ENCODE measurements around the gene GTF2F1.

GTF2F1 gene

GRCh38 chr19:6376512-6377190 is 16.3 kb downstream of the GTF2F1 start:
- H3K9ac ChIP-seq (ENCODE audit: low read length), result no peak overlapping the region
- H3K4me3 ChIP-seq (ENCODE audit: low read depth in 1 of 2, low read length in 2 of 2), result no peak overlapping the region
- peaks cover 23% of the 10 kb centered on the region for H3K36me3 ChIP-seq (ENCODE audit: insufficient read depth, low read length)
- no peak overlapping the region for H3K27ac ChIP-seq (ENCODE audit: low read depth, low read length)
- no peaks in the 10 kb centered on the region for H3K27me3 ChIP-seq (ENCODE audit: control insufficient read depth in 1 of 2, insufficient read depth in 2 of 2, low read length in 2 of 2)
- no peaks in the 10 kb centered on the region for H3K9me3 ChIP-seq (ENCODE audit: low read length)
- peaks cover 8% of the 10 kb centered on the region for H3K4me1 ChIP-seq (ENCODE audit: insufficient read depth, low read length)

- Histone ChIP-seq H3K36me3 (ENCODE audit: insufficient read depth, low read length) (peaks cover 12% of the 10 kb centered on the region), H3K9me3 (ENCODE audit: low read length) (no peaks in the 10 kb centered on the region), H3K9ac (ENCODE audit: low read length) (no peak within 1 kb of the TSS), H3K4me1 (ENCODE audit: insufficient read depth, low read length) (peaks cover 8% of the 10 kb centered on the region), H3K4me3 (ENCODE audit: low read depth in 1 of 2, low read length in 2 of 2) (no peak within 1 kb of the TSS), H3K27me3 (ENCODE audit: control insufficient read depth in 1 of 2, insufficient read depth in 2 of 2, low read length in 2 of 2) (no peaks in the 10 kb centered on the region), H3K27ac (ENCODE audit: low read depth, low read length) (no peak within 1 kb of the TSS)
These were observed 17.5 kb downstream of the GTF2F1 start, which contains the start of gene PSPN for GRCh38 chr19:6375411-6376010. Gene PSPN (minus strand): TSS chr19:6375933. CDS start chr19:6375849, 84 bp downstream.

- no peak overlapping the region for H3K9ac ChIP-seq (ENCODE audit: low read length)
- H3K27ac ChIP-seq (ENCODE audit: low read depth, low read length), result no peak overlapping the region
- peaks cover 5% of the 10 kb centered on the region for H3K36me3 ChIP-seq (ENCODE audit: insufficient read depth, low read length)
- no peaks in the 10 kb centered on the region for H3K27me3 ChIP-seq (ENCODE audit: control insufficient read depth in 1 of 2, insufficient read depth in 2 of 2, low read length in 2 of 2)
- H3K9me3 ChIP-seq (ENCODE audit: low read length), result no peaks in the 10 kb centered on the region
- H3K4me1 ChIP-seq (ENCODE audit: insufficient read depth, low read length), result peaks cover 8% of the 10 kb centered on the region
- H3K4me3 ChIP-seq (ENCODE audit: low read depth in 1 of 2, low read length in 2 of 2), result no peak overlapping the region
These were observed 18.1 kb downstream of the GTF2F1 start for GRCh38 chr19:6374711-6375410.

GRCh38 chr19:6374161-6374709 is 18.7 kb downstream of the GTF2F1 start:
- peaks cover 8% of the 10 kb centered on the region for H3K4me1 ChIP-seq (ENCODE audit: insufficient read depth, low read length)
- no peaks in the 10 kb centered on the region for H3K9me3 ChIP-seq (ENCODE audit: low read length)
- peak overlapping the region; percentile 78 for H3K27ac ChIP-seq (ENCODE audit: low read depth, low read length)
- no peak overlapping the region for H3K9ac ChIP-seq (ENCODE audit: low read length)
- no peaks in the 10 kb centered on the region for H3K27me3 ChIP-seq (ENCODE audit: control insufficient read depth in 1 of 2, insufficient read depth in 2 of 2, low read length in 2 of 2)
- peak overlapping the region in 1 of 2 donors; percentile 55 for H3K4me3 ChIP-seq (ENCODE audit: low read depth in 1 of 2, low read length in 2 of 2)
- H3K36me3 ChIP-seq (ENCODE audit: insufficient read depth, low read length), result no peaks in the 10 kb centered on the region

- H3K9me3 ChIP-seq (ENCODE audit: low read length), result no peaks in the 10 kb centered on the region
- no peak overlapping the region for H3K9ac ChIP-seq (ENCODE audit: low read length)
- no peaks in the 10 kb centered on the region for H3K27me3 ChIP-seq (ENCODE audit: control insufficient read depth in 1 of 2, insufficient read depth in 2 of 2, low read length in 2 of 2)
- H3K4me1 ChIP-seq (ENCODE audit: insufficient read depth, low read length), result peaks cover 8% of the 10 kb centered on the region
- H3K4me3 ChIP-seq (ENCODE audit: low read depth in 1 of 2, low read length in 2 of 2), result peak overlapping the region; percentile 31 to 55
- H3K27ac ChIP-seq (ENCODE audit: low read depth, low read length), result peak overlapping the region; percentile 78
- H3K36me3 ChIP-seq (ENCODE audit: insufficient read depth, low read length), result peaks cover 3% of the 10 kb centered on the region
These were observed 19.2 kb downstream of the GTF2F1 start for GRCh38 chr19:6373813-6374108.

GRCh38 chr19:6373096-6373812 is 19.7 kb downstream of the GTF2F1 start:
- no peaks in the 10 kb centered on the region for H3K27me3 ChIP-seq (ENCODE audit: control insufficient read depth in 1 of 2, insufficient read depth in 2 of 2, low read length in 2 of 2)

GRCh38 chr19:6372594-6373095 is 20.3 kb downstream of the GTF2F1 start, which contains the start of gene ALKBH7:
Gene ALKBH7 (plus strand): TSS chr19:6372794. CDS start chr19:6372821, 27 bp downstream.
- H3K36me3 ChIP-seq (ENCODE audit: insufficient read depth, low read length), result peaks cover 11% of the 10 kb centered on the region

More at GRCh38 chr19:6373096-6373812, 19.7 kb downstream of the GTF2F1 start:
- peaks cover 8% of the 10 kb centered on the region for H3K4me1 ChIP-seq (ENCODE audit: insufficient read depth, low read length)
- H3K27ac ChIP-seq (ENCODE audit: low read depth, low read length), result peak overlapping the region; percentile 97
- no peaks in the 10 kb centered on the region for H3K9me3 ChIP-seq (ENCODE audit: low read length)
- H3K9ac ChIP-seq (ENCODE audit: low read length), result peak overlapping the region; percentile 37
- H3K4me3 ChIP-seq (ENCODE audit: low read depth in 1 of 2, low read length in 2 of 2), result peak overlapping the region; percentile 51 to 81
- H3K36me3 ChIP-seq (ENCODE audit: insufficient read depth, low read length), result peaks cover 8% of the 10 kb centered on the region

GRCh38 chr19:6364353-6364752 is 28.6 kb downstream of the GTF2F1 start:
- Histone ChIP-seq H3K4me1 (ENCODE audit: insufficient read depth, low read length) (peaks cover 8% of the 10 kb centered on the region), H3K36me3 (ENCODE audit: insufficient read depth, low read length) (peaks cover 38% of the 10 kb centered on the region), H3K9me3 (ENCODE audit: low read length) (no peaks in the 10 kb centered on the region), H3K27ac (ENCODE audit: low read depth, low read length) (no peak overlapping the region), H3K27me3 (ENCODE audit: control insufficient read depth in 1 of 2, insufficient read depth in 2 of 2, low read length in 2 of 2) (no peaks in the 10 kb centered on the region), H3K9ac (ENCODE audit: low read length) (no peak overlapping the region), H3K4me3 (ENCODE audit: low read depth in 1 of 2, low read length in 2 of 2) (no peak overlapping the region)

More at GRCh38 chr19:6372594-6373095, 20.3 kb downstream of the GTF2F1 start, which contains the start of gene ALKBH7:
- Histone ChIP-seq H3K4me1 (ENCODE audit: insufficient read depth, low read length) (peaks cover 8% of the 10 kb centered on the region), H3K27ac (ENCODE audit: low read depth, low read length) (peak within 1 kb of the TSS; percentile 97), H3K9ac (ENCODE audit: low read length) (peak within 1 kb of the TSS; percentile 37), H3K27me3 (ENCODE audit: control insufficient read depth in 1 of 2, insufficient read depth in 2 of 2, low read length in 2 of 2) (no peaks in the 10 kb centered on the region), H3K4me3 (ENCODE audit: low read depth in 1 of 2, low read length in 2 of 2) (peak within 1 kb of the TSS; percentile 73 to 81), H3K9me3 (ENCODE audit: low read length) (no peaks in the 10 kb centered on the region)

- Histone ChIP-seq H3K36me3 (ENCODE audit: insufficient read depth, low read length) (peaks cover 25% of the 10 kb centered on the region), H3K27ac (ENCODE audit: low read depth, low read length) (peak overlapping the region; percentile 72), H3K9ac (ENCODE audit: low read length) (peak overlapping the region; percentile 75)
These were observed 30.6 kb downstream of the GTF2F1 start for GRCh38 chr19:6362351-6362801.

GRCh38 chr19:6362027-6362350 is 31.0 kb downstream of the GTF2F1 start:
- no peaks in the 10 kb centered on the region for H3K9me3 ChIP-seq (ENCODE audit: low read length)
- H3K27me3 ChIP-seq (ENCODE audit: control insufficient read depth in 1 of 2, insufficient read depth in 2 of 2, low read length in 2 of 2), result no peaks in the 10 kb centered on the region
- peak overlapping the region; percentile 72 for H3K27ac ChIP-seq (ENCODE audit: low read depth, low read length)
- peak overlapping the region; percentile 75 for H3K9ac ChIP-seq (ENCODE audit: low read length)
- H3K4me3 ChIP-seq (ENCODE audit: low read depth in 1 of 2, low read length in 2 of 2), result peak overlapping the region; percentile 82 to 83
- H3K4me1 ChIP-seq (ENCODE audit: insufficient read depth, low read length), result peaks cover 8% of the 10 kb centered on the region
- peaks cover 21% of the 10 kb centered on the region for H3K36me3 ChIP-seq (ENCODE audit: insufficient read depth, low read length)

More at GRCh38 chr19:6362351-6362801, 30.6 kb downstream of the GTF2F1 start:
- Histone ChIP-seq H3K9me3 (ENCODE audit: low read length) (no peaks in the 10 kb centered on the region), H3K4me3 (ENCODE audit: low read depth in 1 of 2, low read length in 2 of 2) (peak overlapping the region; percentile 82 to 83), H3K27me3 (ENCODE audit: control insufficient read depth in 1 of 2, insufficient read depth in 2 of 2, low read length in 2 of 2) (no peaks in the 10 kb centered on the region), H3K4me1 (ENCODE audit: insufficient read depth, low read length) (peaks cover 8% of the 10 kb centered on the region)
